Skeletal muscle satellite cell (primary cell): Measurements from ENCODE around the gene APOL2.
"Not testable (repeated sequence)": the region's sequence is repeated elsewhere in the genome, so short reads cannot be mapped to it uniquely, and the experiment has no call there.

Source experiments
- H3K27me3 ChIP-seq: 2 replicates; pipeline ENCODE4 v1.7.0; 2013; ENCODE audit warnings: low read length; ENCODE audit not compliant: control insufficient read depth, insufficient read depth
- H3K36me3 ChIP-seq: 2 replicates; pipeline ENCODE4 v1.7.0; 2013; ENCODE audit warnings: mild to moderate bottlenecking, control low read depth, low read length; ENCODE audit not compliant: insufficient read depth
- H3K4me1 ChIP-seq: 2 replicates; pipeline ENCODE4 v1.7.0; 2013; ENCODE audit warnings: low read length; ENCODE audit not compliant: control insufficient read depth, insufficient read depth
- H3K4me2 ChIP-seq: 2 replicates; pipeline ENCODE4 v1.7.0; 2013; ENCODE audit warnings: mild to moderate bottlenecking, low read length
- H3K4me3 ChIP-seq: 2 replicates; pipeline ENCODE4 v1.7.0; 2013; ENCODE audit warnings: low read length
- H3K9ac ChIP-seq: 2 replicates; pipeline ENCODE4 v1.7.0; 2013; ENCODE audit warnings: mild to moderate bottlenecking, low read depth, low read length, moderate library complexity
- H3K9me3 ChIP-seq: replicated peaks from 2 replicates; pipeline ENCODE4 v1.7.0; 2013; ENCODE audit warnings: mild to moderate bottlenecking, control low read depth, low read length

The APOL2 gene

DNA sequence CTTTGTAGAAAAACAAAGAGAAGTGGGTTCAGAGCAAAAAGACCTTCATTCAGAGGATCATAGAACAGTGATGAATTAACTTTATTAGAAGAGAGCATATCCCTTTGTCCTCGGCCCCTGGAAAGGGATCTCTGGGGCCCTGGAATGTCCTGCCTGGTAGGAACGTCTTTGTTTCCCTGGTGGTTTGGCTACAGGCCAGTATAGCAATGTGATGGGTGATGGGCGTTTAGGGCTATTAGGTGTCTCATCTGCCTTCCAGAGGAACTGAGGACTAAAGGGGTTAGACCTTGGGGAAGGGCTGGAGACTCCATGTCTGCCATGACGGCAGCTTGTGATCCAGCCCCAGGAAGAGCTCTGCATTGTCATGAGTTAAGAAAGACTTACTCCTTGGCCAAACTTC, 46.8 kb downstream of the APOL2 start:
- Histone ChIP-seq H3K4me2 (no peak overlapping the region), H3K4me3 (no peak overlapping the region), H3K9me3 (no peaks in the 10 kb centered on the region), H3K36me3 (no peaks in the 10 kb centered on the region), H3K27me3 (peaks cover 22% of the 10 kb centered on the region), H3K4me1 (peaks cover 12% of the 10 kb centered on the region), H3K9ac (no peak overlapping the region)

DNA sequence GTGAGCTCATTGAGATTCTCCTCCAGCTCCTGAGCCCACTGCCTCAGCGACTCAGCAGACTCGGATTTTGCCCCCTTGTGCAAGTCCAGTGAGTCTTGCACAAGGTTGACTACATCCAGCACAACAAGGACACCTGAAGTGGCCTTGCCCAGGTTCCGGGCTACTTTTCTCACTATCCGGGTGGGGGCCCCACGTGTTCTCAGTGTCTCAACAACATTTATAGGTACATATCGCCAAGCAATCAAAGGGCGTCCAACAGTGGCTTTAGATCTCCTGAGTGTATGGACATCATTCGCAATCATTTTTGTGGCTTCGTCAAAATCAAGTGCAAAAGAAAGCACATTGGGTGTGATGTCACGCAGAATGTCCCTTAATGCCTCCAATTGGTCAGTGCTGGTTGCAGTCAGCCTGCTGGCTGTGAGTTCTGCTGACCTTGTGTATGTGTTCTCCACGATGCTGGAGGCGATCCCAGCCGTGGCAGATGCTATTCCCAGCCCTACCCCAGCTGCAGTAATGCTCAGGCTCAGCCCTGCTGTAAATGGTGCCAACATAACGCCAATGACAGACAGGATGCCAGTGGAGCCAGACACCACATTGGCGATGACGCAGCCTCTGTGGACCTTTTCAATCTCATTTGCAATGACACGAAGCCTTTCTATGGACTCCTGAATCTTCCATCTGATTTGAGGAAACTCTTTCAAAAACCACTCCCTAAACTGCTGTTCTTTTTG, 48.1 kb downstream of the APOL2 start:
- no peak overlapping the region for H3K9ac ChIP-seq
- no peak overlapping the region for H3K4me2 ChIP-seq
- peaks cover 4% of the 10 kb centered on the region for H3K4me1 ChIP-seq
- H3K27me3 ChIP-seq, result peaks cover 27% of the 10 kb centered on the region
- no peak overlapping the region for H3K4me3 ChIP-seq
- no peaks in the 10 kb centered on the region for H3K9me3 ChIP-seq
- no peaks in the 10 kb centered on the region for H3K36me3 ChIP-seq

DNA sequence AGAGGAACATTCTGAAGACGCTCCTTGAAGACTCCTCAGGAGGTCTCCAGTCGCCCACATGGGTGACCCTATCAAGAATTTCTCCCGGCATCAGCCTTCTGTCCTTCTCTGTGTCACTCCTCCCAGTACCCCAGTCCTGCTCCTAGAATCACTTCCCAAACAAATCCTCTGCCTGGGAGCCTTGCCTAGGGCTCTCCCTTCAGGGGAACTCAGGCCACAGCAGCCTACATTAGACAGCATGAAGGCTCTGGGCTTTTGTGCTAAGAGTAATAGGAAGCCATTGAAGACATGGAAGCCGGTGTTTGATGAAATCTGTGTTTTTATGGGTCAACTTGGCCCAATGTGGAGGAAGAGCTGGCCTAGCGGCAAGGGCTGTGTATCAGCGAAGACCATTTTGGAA, 51.5 kb downstream of the APOL2 start:
- peaks cover 58% of the 10 kb centered on the region for H3K27me3 ChIP-seq
- H3K9me3 ChIP-seq, H3K4me2 ChIP-seq, H3K9ac ChIP-seq, H3K4me3 ChIP-seq, H3K36me3 ChIP-seq, H3K4me1 ChIP-seq: not testable (repeated sequence)

DNA sequence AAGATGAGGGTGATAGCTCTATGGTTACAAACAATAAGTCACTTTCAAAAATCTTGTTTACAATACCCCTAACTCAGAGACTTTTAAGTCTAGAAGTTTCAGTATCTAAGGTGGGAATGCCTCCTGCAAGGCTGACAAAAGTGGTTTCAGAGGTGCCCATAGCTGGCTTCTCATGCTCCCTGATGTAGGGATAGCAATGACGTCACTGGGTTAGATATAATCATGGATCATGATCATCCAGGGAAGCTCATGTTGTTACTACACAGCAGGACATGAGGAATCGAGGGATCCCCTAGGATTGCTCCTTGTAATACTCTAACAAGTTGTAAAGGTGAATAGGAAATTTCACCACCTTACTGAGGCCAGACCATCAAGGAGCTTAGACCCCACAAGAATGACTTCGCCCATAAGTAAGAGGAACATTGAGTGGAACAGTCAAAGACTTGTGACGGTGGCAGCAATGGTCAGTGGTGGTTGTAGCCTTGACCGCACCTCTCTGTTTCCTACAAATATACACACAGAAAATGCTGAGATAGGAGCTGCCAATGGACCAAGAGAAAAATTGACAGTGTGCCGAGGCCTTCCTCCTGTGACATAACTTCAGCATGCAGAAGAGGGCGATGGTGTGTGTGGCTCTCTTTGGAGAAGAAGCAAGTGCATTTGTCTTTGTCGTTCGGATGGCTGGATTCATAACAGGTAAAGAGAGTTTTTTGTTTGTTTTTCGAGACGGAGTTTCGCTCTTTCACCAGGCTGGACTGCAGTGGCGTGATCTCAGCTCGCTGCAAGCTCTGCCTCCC, 53.3 kb downstream of the APOL2 start:
- H3K9ac ChIP-seq, result no peak overlapping the region
- no peak overlapping the region for H3K4me2 ChIP-seq
- H3K27me3 ChIP-seq, result peaks cover 70% of the 10 kb centered on the region
- no peak overlapping the region for H3K4me3 ChIP-seq
- no peaks in the 10 kb centered on the region for H3K36me3 ChIP-seq
- H3K4me1 ChIP-seq, result no peaks in the 10 kb centered on the region
- no peaks in the 10 kb centered on the region for H3K9me3 ChIP-seq

DNA sequence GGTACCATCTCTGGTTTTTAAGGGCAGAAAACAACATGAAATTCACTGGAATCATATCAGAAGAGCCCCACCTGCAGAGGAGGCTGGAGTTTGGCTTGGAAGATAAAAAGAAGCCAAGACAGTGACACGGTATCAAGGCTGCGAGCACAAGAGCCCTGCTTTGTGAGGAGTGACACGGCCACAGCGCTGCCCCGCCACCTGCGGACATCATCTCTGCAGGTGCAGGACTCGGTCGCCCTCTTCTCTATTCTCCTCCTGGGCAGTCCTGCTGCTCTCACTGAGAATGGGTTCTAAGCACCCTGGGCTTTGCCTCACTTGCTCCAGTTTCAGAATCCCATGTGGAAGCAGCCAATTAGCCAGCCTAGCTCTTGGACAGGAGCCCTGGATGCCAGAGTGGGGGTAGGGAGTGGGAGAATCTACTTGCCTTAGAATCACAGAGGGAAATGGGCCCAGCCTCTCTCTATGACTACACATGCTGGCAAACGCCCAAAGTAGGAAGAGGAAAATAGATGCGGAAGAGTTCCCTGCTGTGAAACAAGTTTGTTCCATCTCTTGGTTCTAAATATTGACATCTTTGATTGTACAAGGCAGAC, 54.8 kb downstream of the APOL2 start:
- Histone ChIP-seq H3K9ac (no peak overlapping the region), H3K4me3 (no peak overlapping the region), H3K36me3 (no peaks in the 10 kb centered on the region), H3K4me1 (no peaks in the 10 kb centered on the region), H3K4me2 (no peak overlapping the region), H3K9me3 (no peaks in the 10 kb centered on the region), H3K27me3 (peaks cover 68% of the 10 kb centered on the region)

DNA sequence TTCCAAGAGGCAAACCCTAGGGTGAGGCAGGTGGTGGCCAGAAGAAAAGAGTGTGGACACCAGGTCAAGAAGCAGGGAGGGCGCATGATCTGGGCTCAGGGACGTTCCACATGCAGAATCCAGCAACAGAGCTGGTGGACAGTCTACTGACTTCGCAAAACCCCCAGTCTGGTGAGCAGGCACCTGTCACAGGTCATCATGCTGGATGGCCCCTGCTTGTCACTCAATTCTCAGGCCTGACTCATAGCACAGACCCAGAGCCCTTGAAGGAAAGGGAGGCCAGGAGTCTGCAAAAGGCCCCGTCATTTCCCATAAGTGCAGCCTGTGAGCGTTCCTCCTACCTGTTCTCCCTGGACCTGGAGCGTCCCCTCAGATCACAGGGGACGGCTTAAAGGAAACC, 55.9 kb downstream of the APOL2 start:
- H3K9me3 ChIP-seq, result no peaks in the 10 kb centered on the region
- H3K4me1 ChIP-seq, result no peaks in the 10 kb centered on the region

DNA sequence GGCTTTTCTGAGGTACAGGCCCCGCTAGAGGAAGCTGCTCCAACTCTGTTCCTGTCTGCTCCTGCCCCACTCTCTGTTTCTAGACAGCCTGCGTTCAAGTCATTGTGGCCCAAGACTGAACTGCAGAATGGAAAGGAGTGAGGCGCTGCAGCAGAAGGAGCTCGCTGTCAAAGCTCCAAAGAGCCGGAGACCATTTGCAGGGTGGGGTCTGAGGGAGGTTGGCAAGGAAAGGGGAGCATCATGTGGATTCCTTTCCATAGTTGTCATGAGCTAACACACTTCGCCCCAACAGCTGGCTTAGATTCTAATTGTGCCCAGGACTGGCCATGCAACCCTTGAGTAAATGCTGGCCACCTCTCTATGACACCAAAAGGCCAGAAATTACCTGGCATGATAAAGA, 56.5 kb downstream of the APOL2 start:
- Histone ChIP-seq H3K9ac (no peak overlapping the region), H3K9me3 (no peaks in the 10 kb centered on the region), H3K36me3 (no peaks in the 10 kb centered on the region), H3K4me1 (no peaks in the 10 kb centered on the region), H3K27me3 (peaks cover 54% of the 10 kb centered on the region), H3K4me3 (no peak overlapping the region), H3K4me2 (no peak overlapping the region)

More for the DNA sequence above, 55.9 kb downstream of the APOL2 start:
- H3K4me3 ChIP-seq, result no peak overlapping the region
- no peak overlapping the region for H3K9ac ChIP-seq
- peaks cover 57% of the 10 kb centered on the region for H3K27me3 ChIP-seq
- H3K4me2 ChIP-seq, result no peak overlapping the region
- no peaks in the 10 kb centered on the region for H3K36me3 ChIP-seq

DNA sequence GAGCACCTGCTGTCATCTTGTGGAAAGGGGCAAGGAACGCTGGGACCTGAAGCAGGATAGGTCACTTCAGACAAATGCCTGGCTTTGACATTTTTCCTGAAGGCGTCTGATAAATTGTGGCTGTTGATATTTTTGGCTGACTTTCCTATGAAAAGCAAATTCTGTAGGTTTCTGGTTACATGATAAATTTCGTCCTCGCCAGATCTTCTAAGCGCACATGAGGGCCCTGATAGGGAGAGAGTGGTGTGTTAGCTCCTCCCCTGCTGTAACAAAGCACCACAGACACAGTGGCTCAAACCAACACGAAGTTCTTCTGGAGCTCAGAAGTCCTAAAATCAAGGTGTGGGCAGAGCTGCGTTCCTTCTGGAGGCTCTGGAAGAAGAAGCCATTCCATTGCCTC, 57.3 kb downstream of the APOL2 start:
- H3K36me3 ChIP-seq, result no peaks in the 10 kb centered on the region
- H3K27me3 ChIP-seq, result peaks cover 54% of the 10 kb centered on the region
- H3K4me3 ChIP-seq, result no peak overlapping the region
- H3K9ac ChIP-seq, result no peak overlapping the region
- no peaks in the 10 kb centered on the region for H3K4me1 ChIP-seq
- no peaks in the 10 kb centered on the region for H3K9me3 ChIP-seq
- H3K4me2 ChIP-seq, result no peak overlapping the region

DNA sequence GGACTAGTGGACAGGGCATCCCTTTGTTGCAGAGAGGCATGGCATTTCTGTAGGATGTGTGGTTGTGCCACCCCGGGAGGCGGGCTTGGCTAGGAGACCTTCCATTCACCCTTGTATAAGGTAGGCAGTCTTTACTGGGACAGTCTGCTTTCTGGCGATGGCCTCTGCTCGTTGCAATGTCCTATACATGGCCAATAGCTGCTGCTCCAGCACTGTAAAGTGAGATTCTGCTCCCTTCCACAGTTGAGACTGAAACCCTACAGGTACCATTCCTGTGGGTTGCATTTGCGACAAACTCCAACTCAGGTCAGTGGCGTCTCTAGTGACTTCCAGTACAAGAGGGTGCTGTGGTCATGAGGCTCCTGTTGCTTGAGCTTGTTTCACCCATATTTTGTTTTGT, 58.4 kb downstream of the APOL2 start:
- H3K36me3 ChIP-seq, result no peaks in the 10 kb centered on the region
- H3K27me3 ChIP-seq, result peaks cover 45% of the 10 kb centered on the region
- no peak overlapping the region for H3K9ac ChIP-seq
- no peaks in the 10 kb centered on the region for H3K4me1 ChIP-seq
- no peak overlapping the region for H3K4me3 ChIP-seq
- no peak overlapping the region for H3K4me2 ChIP-seq
- H3K9me3 ChIP-seq, result no peaks in the 10 kb centered on the region

DNA sequence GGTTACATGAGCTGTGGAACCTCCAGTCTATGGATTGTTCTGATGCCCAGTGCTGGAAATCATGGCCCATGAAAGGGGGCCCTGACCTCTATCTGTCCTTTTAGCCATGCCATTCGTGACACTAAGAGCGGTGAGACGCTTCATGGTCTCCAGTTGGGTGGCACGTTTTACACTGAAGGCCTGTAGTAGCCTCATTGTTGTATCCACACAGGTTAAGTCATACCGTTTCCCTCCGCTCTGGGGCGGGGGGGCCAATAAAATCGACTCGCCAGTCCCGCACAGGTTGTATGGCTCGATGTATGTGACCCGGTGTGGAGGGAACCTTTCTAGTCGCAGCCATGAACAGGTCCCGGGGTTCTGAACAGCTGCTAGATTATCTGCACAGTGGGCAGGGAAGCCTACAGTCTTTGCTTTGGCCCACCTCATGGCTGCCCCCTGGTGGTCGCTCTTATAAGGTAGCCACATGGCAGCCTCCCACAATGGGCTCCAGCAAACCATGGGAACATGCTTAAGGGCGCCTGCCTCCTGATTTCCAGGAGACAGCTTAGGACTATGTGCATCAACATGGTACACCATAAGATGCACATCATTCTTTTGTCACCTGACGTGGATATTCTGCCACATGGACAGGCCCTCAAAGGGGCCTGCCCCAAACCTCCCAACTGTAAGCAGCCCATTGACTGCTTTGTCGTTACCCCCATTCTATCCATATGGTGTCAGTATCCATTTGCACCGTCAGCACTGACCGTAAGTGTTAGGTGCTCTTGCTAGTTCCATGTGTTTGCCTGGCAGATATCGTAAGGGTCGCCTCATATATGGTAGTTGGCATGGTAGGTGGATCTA, 59.1 kb downstream of the APOL2 start:
- Histone ChIP-seq H3K9ac (no peak overlapping the region), H3K4me2 (no peak overlapping the region), H3K36me3 (no peaks in the 10 kb centered on the region), H3K4me1 (no peaks in the 10 kb centered on the region), H3K4me3 (no peak overlapping the region), H3K9me3 (no peaks in the 10 kb centered on the region), H3K27me3 (peaks cover 39% of the 10 kb centered on the region)

DNA sequence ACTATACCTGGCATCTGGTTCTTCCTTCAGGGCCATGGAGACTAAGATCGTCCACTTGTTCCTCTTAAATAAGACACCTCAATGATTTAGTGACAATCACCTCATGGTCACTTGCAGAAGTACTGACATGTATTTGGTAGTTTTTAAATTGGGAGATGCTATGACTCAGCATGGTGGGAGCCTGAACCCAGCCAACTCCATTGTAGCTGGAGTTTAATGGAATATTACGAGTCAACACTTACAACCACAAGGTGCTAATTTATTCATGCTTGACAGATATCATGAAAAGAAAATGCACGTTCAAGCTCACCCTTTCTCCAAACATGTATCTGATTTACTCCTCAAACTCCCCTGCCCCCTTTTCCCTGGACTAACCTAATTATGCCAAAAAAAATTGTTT, 62.2 kb downstream of the APOL2 start:
- Histone ChIP-seq H3K9me3 (no peaks in the 10 kb centered on the region), H3K9ac (no peak overlapping the region), H3K36me3 (no peaks in the 10 kb centered on the region), H3K4me1 (no peaks in the 10 kb centered on the region), H3K27me3 (peaks cover 17% of the 10 kb centered on the region), H3K4me2 (no peak overlapping the region), H3K4me3 (no peak overlapping the region)
